Nucleus accumbens (tissue), 56 donors: ENCODE data around the gene RWDD4.
"Not testable (repeated sequence)": the region's sequence is repeated elsewhere in the genome, so short reads cannot be mapped to it uniquely, and the experiment has no call there.

Experiments used
- DNase-seq, 56 donors: peaks; one replicate each; lab custom pipeline; 2025; lab: John Stamatoyannopoulos, UW

RWDD4 gene

GRCh38 chr4:183636503-183636902 lies 22.5 kb downstream of the RWDD4 start:
- no peak for DNase-seq

- no peak for DNase-seq
Measured at GRCh38 chr4:183635741-183636140, 23.2 kb downstream of the RWDD4 start.

- no peak for DNase-seq
Measured at GRCh38 chr4:183635321-183635720, 23.7 kb downstream of the RWDD4 start.

GRCh38 chr4:183633476-183634400 lies 25.2 kb downstream of the RWDD4 start:
- DNase-seq = no peak

GRCh38 chr4:183632689-183633088 lies 26.3 kb downstream of the RWDD4 start:
- DNase-seq = no peak

GRCh38 chr4:183631577-183632198 lies 27.3 kb downstream of the RWDD4 start:
- DNase-seq = no peak

GRCh38 chr4:183627979-183628588 lies 30.9 kb downstream of the RWDD4 start:
- DNase-seq = no peak

GRCh38 chr4:183627286-183627685 lies 31.7 kb downstream of the RWDD4 start:
- DNase-seq = not testable (repeated sequence)

- DNase-seq = no peak
Measured at GRCh38 chr4:183626168-183626567, 32.8 kb downstream of the RWDD4 start.

- DNase-seq = no peak
Measured at GRCh38 chr4:183624548-183624947, 34.4 kb downstream of the RWDD4 start.

- DNase-seq = no peak
Measured at GRCh38 chr4:183621875-183622274, 37.1 kb downstream of the RWDD4 start.

GRCh38 chr4:183620421-183620820 lies 38.6 kb downstream of the RWDD4 start:
- no peak for DNase-seq

- no peak for DNase-seq
Measured at GRCh38 chr4:183618681-183619080, 40.3 kb downstream of the RWDD4 start.

- DNase-seq = no peak
Measured at GRCh38 chr4:183617075-183617474, 41.9 kb downstream of the RWDD4 start.

- DNase-seq = no peak
Measured at GRCh38 chr4:183612329-183613250, 46.4 kb downstream of the RWDD4 start.

- no peak for DNase-seq
Measured at GRCh38 chr4:183611210-183611830, 47.7 kb downstream of the RWDD4 start.

GRCh38 chr4:183610613-183611012 lies 48.4 kb downstream of the RWDD4 start:
- DNase-seq = no peak

- DNase-seq = no peak
Measured at GRCh38 chr4:183610033-183610432, 49.0 kb downstream of the RWDD4 start.

- no peak for DNase-seq
Measured at GRCh38 chr4:183609151-183609550, 49.8 kb downstream of the RWDD4 start.

GRCh38 chr4:183607894-183608293 lies 51.1 kb downstream of the RWDD4 start:
- DNase-seq = no peak
